ENCODE results near the gene CD38.

CD38 gene

GRCh38 chr4:15753081-15753480, 25.0 kb upstream of the CD38 start:
- no peak for DNase-seq (ENCODE audit: low read depth)
- no peak overlapping the region for H3K4me3 ChIP-seq (replicated peaks; ENCODE audit: low read depth, low read length)
- TF ChIP-seq CTCF (IDR thresholded peaks at IDR 0.05; ENCODE audit: low read length, missing control alignments): no peak

- TF ChIP-seq CTCF (IDR thresholded peaks at IDR 0.05; ENCODE audit: low read length, missing control alignments): no peak
- no peak overlapping the region for H3K4me3 ChIP-seq (replicated peaks; ENCODE audit: low read depth, low read length)
Observed at GRCh38 chr4:15753786-15754185, 24.3 kb upstream of the CD38 start.

GRCh38 chr4:15754323-15754722, 23.8 kb upstream of the CD38 start:
- no peak for TF ChIP-seq CTCF (IDR thresholded peaks at IDR 0.05; ENCODE audit: low read length, missing control alignments)
- no peak overlapping the region for H3K4me3 ChIP-seq (replicated peaks; ENCODE audit: low read depth, low read length)
- peak; percentile 48 for DNase-seq (ENCODE audit: low read depth)

More at GRCh38 chr4:15753786-15754185, 24.3 kb upstream of the CD38 start:
- peak; percentile 37 for DNase-seq (ENCODE audit: low read depth)

- TF ChIP-seq CTCF (IDR thresholded peaks at IDR 0.05; ENCODE audit: low read length, missing control alignments): no peak
- DNase-seq (ENCODE audit: low read depth): peak; percentile 49
- no peak overlapping the region for H3K4me3 ChIP-seq (replicated peaks; ENCODE audit: low read depth, low read length)
Observed at GRCh38 chr4:15755321-15756155, 22.6 kb upstream of the CD38 start.

- no peak overlapping the region for H3K4me3 ChIP-seq (replicated peaks; ENCODE audit: low read depth, low read length)
- peak; percentile 32 for DNase-seq (ENCODE audit: low read depth)
- TF ChIP-seq CTCF (IDR thresholded peaks at IDR 0.05; ENCODE audit: low read length, missing control alignments): peak; percentile 2
Observed at GRCh38 chr4:15756361-15756861, 21.7 kb upstream of the CD38 start.

GRCh38 chr4:15757054-15757453, 21.1 kb upstream of the CD38 start:
- no peak for TF ChIP-seq CTCF (IDR thresholded peaks at IDR 0.05; ENCODE audit: low read length, missing control alignments)
- DNase-seq (ENCODE audit: low read depth): no peak
- no peak overlapping the region for H3K4me3 ChIP-seq (replicated peaks; ENCODE audit: low read depth, low read length)
